ENCODE measurements around the gene CHD9NB. TPM values are rescaled to one million over a fixed set of nuclear protein-coding genes. Genes with fewer than 3 reads are reported as not detected.

The CHD9NB gene
- total RNA-seq, 1 experiment from 2014 or later, result 0.64 TPM

GRCh38 chr16:53084746-53085334 is 32.1 kb upstream of the CHD9NB start:
- Histone ChIP-seq H3K27ac (ENCODE audit: low read length) (no peak overlapping the region), H3K36me3 (ENCODE audit: control insufficient read depth, insufficient read depth, low read length) (no peaks in the 10 kb centered on the region), H3K27me3 (ENCODE audit: control insufficient read depth, insufficient read depth, low read length) (no peaks in the 10 kb centered on the region), H3K4me1 (ENCODE audit: control insufficient read depth, insufficient read depth, low read length) (no peaks in the 10 kb centered on the region), H3K9me3 (ENCODE audit: control insufficient read depth, insufficient read depth, low read depth, low read length) (no peaks in the 10 kb centered on the region), H3K4me3 (ENCODE audit: low read depth in 2 of 2, low read length in 2 of 2) (no peak overlapping the region)
- ChIA-PET POLR2A (no interaction called here), CTCF (no interaction called here)
- TF ChIP-seq CTCF (IDR thresholded peaks at IDR 0.05), result no peak
- TF ChIP-seq POLR2AphosphoS5 (IDR thresholded peaks at IDR 0.05; ENCODE audit: low read depth, low read length), result no peak
- in situ Hi-C loops (cut with HindIII; ENCODE audit: low pct_unique_long_range_greater_than_20kb, low sequenced_read_pairs) (no loop called here), intact Hi-C loops (cut with micrococcal nuclease; ENCODE audit: unreplicated experiment) (no loop called here)
- ATAC-seq (no peak), DNase-seq (ENCODE audit: low read depth, low spot score) (no peak)
- no TSS peak for BruUV-seq (replicated peaks)

GRCh38 chr16:53084141-53084541 is 31.4 kb upstream of the CHD9NB start:
- H3K9me3 ChIP-seq (ENCODE audit: control insufficient read depth, insufficient read depth, low read depth, low read length), result no peaks in the 10 kb centered on the region
- H3K27me3 ChIP-seq (ENCODE audit: control insufficient read depth, insufficient read depth, low read length), result no peaks in the 10 kb centered on the region
- intact Hi-C loops (cut with micrococcal nuclease; ENCODE audit: unreplicated experiment) (no loop called here), in situ Hi-C loops (cut with HindIII; ENCODE audit: low pct_unique_long_range_greater_than_20kb, low sequenced_read_pairs) (no loop called here)
- no peaks in the 10 kb centered on the region for H3K36me3 ChIP-seq (ENCODE audit: control insufficient read depth, insufficient read depth, low read length)
- no peak for TF ChIP-seq REST (IDR thresholded peaks at IDR 0.05; ENCODE audit: insufficient read depth in 1 of 2, low read depth in 2 of 2, low read length in 1 of 2)
- no peak for TF ChIP-seq TCF7L2 (IDR thresholded peaks at IDR 0.05; ENCODE audit: low read depth, low read length)
- TF ChIP-seq SIN3A (IDR thresholded peaks at IDR 0.05; ENCODE audit: borderline replicate concordance, insufficient read depth, low read depth, low read length), result no peak
- TF ChIP-seq CTCF (IDR thresholded peaks at IDR 0.05), result no peak
- no peak for TF ChIP-seq POLR2AphosphoS5 (IDR thresholded peaks at IDR 0.05; ENCODE audit: low read depth, low read length)
- CTCF ChIA-PET, result no interaction called here
- DNase-seq (ENCODE audit: low read depth, low spot score) (no peak), ATAC-seq (no peak)
- POLR2A ChIA-PET, result no interaction called here
- no peak overlapping the region for H3K27ac ChIP-seq (ENCODE audit: low read length)
- BruUV-seq (replicated peaks), result no TSS peak
- H3K4me1 ChIP-seq (ENCODE audit: control insufficient read depth, insufficient read depth, low read length), result no peaks in the 10 kb centered on the region
- no peak overlapping the region for H3K4me3 ChIP-seq (ENCODE audit: low read depth in 2 of 2, low read length in 2 of 2)
